Measurements from ENCODE around the gene INTS6. TPM values are rescaled to one million over a fixed set of nuclear protein-coding genes. Genes with fewer than 3 reads are reported as not detected.

The INTS6 gene
- total and polyA plus RNA-seq, 4 experiments from 2014 or later = 15.4 to 65.6 (median 41.8) TPM

- ChIA-PET POLR2A (ENCODE audit: partially characterized antibody) (no interaction called here), CTCF (ENCODE audit: partially characterized antibody) (no interaction called here)
- H3K4me1 ChIP-seq (ENCODE audit: insufficient read depth, low read length) = no peaks in the 10 kb centered on the region
- no peaks in the 10 kb centered on the region for H3K9me3 ChIP-seq (ENCODE audit: control insufficient read depth in 1 of 2, low read length in 2 of 2)
- no peak overlapping the region for H3K27ac ChIP-seq (ENCODE audit: low read depth, low read length)
- no peaks in the 10 kb centered on the region for H3K27me3 ChIP-seq (ENCODE audit: insufficient read depth, low read length)
- H3K4me1 Mint-ChIP-seq = peaks cover 0 to 17% (median 11%) of the 10 kb centered on the region in 4 donors
- intact Hi-C loops (cut with micrococcal nuclease) = no loop called here
- no peak overlapping the region for H3K4me3 ChIP-seq (ENCODE audit: low read length in 2 of 2)
- H3K9me3 Mint-ChIP-seq = peaks cover 0 to 4% (median 0%) of the 10 kb centered on the region in 8 donors
- no peaks in the 10 kb centered on the region for H3K27me3 Mint-ChIP-seq
- H3K4me3 Mint-ChIP-seq = no peak overlapping the region
- H3K36me3 ChIP-seq (ENCODE audit: insufficient read depth, low read length) = no peaks in the 10 kb centered on the region
- H3K27ac Mint-ChIP-seq = no peak overlapping the region
- H3K36me3 Mint-ChIP-seq = peaks cover 0 to 3% of the 10 kb centered on the region in 2 donors
- DNase-seq = no peak
Observed at GRCh38 chr13:51331354-51331861, 121.4 kb downstream of the INTS6 start.

DNA sequence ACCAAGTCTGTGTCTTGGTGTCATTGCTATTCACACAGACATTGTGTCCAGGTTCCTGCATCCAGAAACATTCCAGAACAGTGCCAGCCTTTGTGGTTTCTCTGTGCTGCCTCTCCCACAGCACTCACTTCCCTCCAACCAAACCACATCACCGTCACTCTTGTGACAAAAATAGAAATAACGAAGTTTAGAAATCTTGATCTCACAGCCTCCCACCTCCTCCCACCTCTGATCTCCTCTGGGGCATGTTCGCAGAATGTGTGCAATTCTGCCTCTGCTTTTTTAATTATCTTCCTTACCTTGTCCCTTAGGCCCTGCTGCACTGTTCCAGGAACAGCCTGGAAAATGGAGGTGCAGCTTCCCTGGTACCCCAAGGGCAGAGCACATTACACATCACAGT, 122.0 kb downstream of the INTS6 start:
- Mint-ChIP-seq H3K27me3 (no peaks in the 10 kb centered on the region), H3K4me3 (no peak overlapping the region), H3K4me1 (peaks cover 0 to 17% (median 11%) of the 10 kb centered on the region in 4 donors), H3K36me3 (peaks cover 0 to 3% of the 10 kb centered on the region in 2 donors), H3K9me3 (peaks cover 0 to 4% (median 0%) of the 10 kb centered on the region in 8 donors), H3K27ac (peak overlapping the region in 1 of 7 donors; percentile 55)
- no peak overlapping the region for H3K4me3 ChIP-seq (ENCODE audit: low read length in 2 of 2)
- H3K36me3 ChIP-seq (ENCODE audit: insufficient read depth, low read length) = no peaks in the 10 kb centered on the region
- H3K27me3 ChIP-seq (ENCODE audit: insufficient read depth, low read length) = no peaks in the 10 kb centered on the region
- DNase-seq = no peak
- ChIA-PET CTCF (ENCODE audit: partially characterized antibody) (no interaction called here), POLR2A (ENCODE audit: partially characterized antibody) (no interaction called here)
- no peaks in the 10 kb centered on the region for H3K4me1 ChIP-seq (ENCODE audit: insufficient read depth, low read length)
- intact Hi-C loops (cut with micrococcal nuclease) = no loop called here
- no peaks in the 10 kb centered on the region for H3K9me3 ChIP-seq (ENCODE audit: control insufficient read depth in 1 of 2, low read length in 2 of 2)
- no peak overlapping the region for H3K27ac ChIP-seq (ENCODE audit: low read depth, low read length)

DNA sequence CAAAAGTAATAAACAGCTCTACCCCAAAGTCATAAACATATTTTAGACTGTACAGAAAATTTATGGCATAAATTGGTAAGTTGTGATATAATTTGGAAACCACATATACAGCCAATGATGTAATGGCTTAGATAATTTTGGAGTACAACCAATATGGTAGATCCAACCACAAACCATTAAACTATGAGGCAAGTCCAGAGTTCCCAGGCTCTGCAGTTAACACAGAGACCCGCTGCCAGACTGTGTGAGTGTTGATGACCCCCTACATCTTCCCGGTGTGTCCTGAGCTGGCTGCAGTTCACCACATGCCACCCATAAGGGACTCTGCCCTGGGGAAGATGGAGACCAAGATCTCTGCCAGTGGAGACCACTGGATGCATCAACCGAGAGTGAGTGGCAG, 123.2 kb downstream of the INTS6 start:
- DNase-seq = no peak
- CTCF ChIA-PET (ENCODE audit: partially characterized antibody) = interaction anchor here (1.5 kb wide), 1 partner anchor 14 kb away, joined by 3 read pairs; no protein-coding TSS in a partner anchor
- no peaks in the 10 kb centered on the region for H3K4me1 ChIP-seq (ENCODE audit: insufficient read depth, low read length)
- Mint-ChIP-seq H3K27ac (no peak overlapping the region), H3K27me3 (no peaks in the 10 kb centered on the region), H3K9me3 (peaks cover 0 to 4% (median 0%) of the 10 kb centered on the region in 8 donors), H3K4me3 (no peak overlapping the region), H3K36me3 (peaks cover 0 to 3% of the 10 kb centered on the region in 2 donors), H3K4me1 (peaks cover 0 to 17% (median 11%) of the 10 kb centered on the region in 4 donors)
- H3K9me3 ChIP-seq (ENCODE audit: control insufficient read depth in 1 of 2, low read length in 2 of 2) = no peaks in the 10 kb centered on the region
- POLR2A ChIA-PET (ENCODE audit: partially characterized antibody) = no interaction called here
- no peaks in the 10 kb centered on the region for H3K36me3 ChIP-seq (ENCODE audit: insufficient read depth, low read length)
- no peak overlapping the region for H3K4me3 ChIP-seq (ENCODE audit: low read length in 2 of 2)
- H3K27me3 ChIP-seq (ENCODE audit: insufficient read depth, low read length) = no peaks in the 10 kb centered on the region
- intact Hi-C loops (cut with micrococcal nuclease) = no loop called here
- no peak overlapping the region for H3K27ac ChIP-seq (ENCODE audit: low read depth, low read length)

- Histone ChIP-seq H3K4me3 (ENCODE audit: low read length in 2 of 2) (no peak overlapping the region), H3K36me3 (ENCODE audit: insufficient read depth, low read length) (no peaks in the 10 kb centered on the region), H3K9me3 (ENCODE audit: control insufficient read depth in 1 of 2, low read length in 2 of 2) (no peaks in the 10 kb centered on the region), H3K27me3 (ENCODE audit: insufficient read depth, low read length) (no peaks in the 10 kb centered on the region), H3K27ac (ENCODE audit: low read depth, low read length) (no peak overlapping the region), H3K4me1 (ENCODE audit: insufficient read depth, low read length) (no peaks in the 10 kb centered on the region)
- no peak for DNase-seq
- CTCF ChIA-PET (ENCODE audit: partially characterized antibody) = interaction anchor here (1.5 kb wide), 1 partner anchor 15 kb away, joined by 3 read pairs; no protein-coding TSS in a partner anchor
- Mint-ChIP-seq H3K36me3 (peaks cover 0 to 3% of the 10 kb centered on the region in 2 donors), H3K9me3 (peaks cover 0 to 2% (median 0%) of the 10 kb centered on the region in 8 donors), H3K4me3 (no peak overlapping the region), H3K27me3 (no peaks in the 10 kb centered on the region), H3K4me1 (peaks cover 0 to 17% (median 11%) of the 10 kb centered on the region in 4 donors), H3K27ac (no peak overlapping the region)
- intact Hi-C loops (cut with micrococcal nuclease) = no loop called here
- POLR2A ChIA-PET (ENCODE audit: partially characterized antibody) = no interaction called here
Observed at GRCh38 chr13:51328488-51328887, 124.3 kb downstream of the INTS6 start.

DNA sequence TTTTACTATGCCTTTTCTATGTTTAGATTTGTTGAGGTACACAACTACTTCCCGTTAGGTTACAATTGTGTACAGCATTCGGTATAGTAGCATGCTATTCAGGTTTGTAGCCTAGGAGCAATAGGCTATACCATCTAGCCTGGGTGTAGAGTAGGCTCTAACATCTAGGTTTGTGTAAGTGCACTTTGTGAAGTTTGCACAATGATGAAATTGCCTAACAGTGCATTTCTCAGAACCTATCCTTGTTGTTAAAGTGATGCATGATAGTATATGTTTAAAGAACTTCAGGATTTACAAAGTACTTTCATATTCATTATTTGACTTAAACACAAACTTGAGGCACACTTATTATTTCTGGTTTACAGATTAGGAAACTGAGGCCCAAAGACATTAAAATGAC, 124.9 kb downstream of the INTS6 start:
- POLR2A ChIA-PET (ENCODE audit: partially characterized antibody) = no interaction called here
- DNase-seq = no peak
- no peaks in the 10 kb centered on the region for H3K36me3 ChIP-seq (ENCODE audit: insufficient read depth, low read length)
- Mint-ChIP-seq H3K9me3 (peaks cover 0 to 2% (median 0%) of the 10 kb centered on the region in 8 donors), H3K4me1 (peaks cover 0 to 14% (median 9%) of the 10 kb centered on the region in 4 donors), H3K27me3 (no peaks in the 10 kb centered on the region), H3K36me3 (peaks cover 0 to 3% of the 10 kb centered on the region in 2 donors), H3K27ac (no peak overlapping the region), H3K4me3 (no peak overlapping the region)
- H3K9me3 ChIP-seq (ENCODE audit: control insufficient read depth in 1 of 2, low read length in 2 of 2) = no peaks in the 10 kb centered on the region
- no peaks in the 10 kb centered on the region for H3K4me1 ChIP-seq (ENCODE audit: insufficient read depth, low read length)
- intact Hi-C loops (cut with micrococcal nuclease) = no loop called here
- no peak overlapping the region for H3K4me3 ChIP-seq (ENCODE audit: low read length in 2 of 2)
- H3K27ac ChIP-seq (ENCODE audit: low read depth, low read length) = no peak overlapping the region
- CTCF ChIA-PET (ENCODE audit: partially characterized antibody) = no interaction called here
- H3K27me3 ChIP-seq (ENCODE audit: insufficient read depth, low read length) = no peaks in the 10 kb centered on the region

GRCh38 chr13:51326777-51327176, 126.1 kb downstream of the INTS6 start:
- H3K27ac ChIP-seq (ENCODE audit: low read depth, low read length) = no peak overlapping the region
- CTCF ChIA-PET (ENCODE audit: partially characterized antibody) = no interaction called here
- no peaks in the 10 kb centered on the region for H3K9me3 ChIP-seq (ENCODE audit: control insufficient read depth in 1 of 2, low read length in 2 of 2)
- H3K4me3 ChIP-seq (ENCODE audit: low read length in 2 of 2) = no peak overlapping the region
- DNase-seq = no peak
- Mint-ChIP-seq H3K4me3 (no peak overlapping the region), H3K9me3 (peaks cover 0 to 2% (median 0%) of the 10 kb centered on the region in 8 donors), H3K36me3 (peaks cover 0 to 3% of the 10 kb centered on the region in 2 donors), H3K27ac (no peak overlapping the region), H3K4me1 (peaks cover 0 to 9% (median 5%) of the 10 kb centered on the region in 4 donors), H3K27me3 (no peaks in the 10 kb centered on the region)
- no peaks in the 10 kb centered on the region for H3K27me3 ChIP-seq (ENCODE audit: insufficient read depth, low read length)
- POLR2A ChIA-PET (ENCODE audit: partially characterized antibody) = no interaction called here
- H3K4me1 ChIP-seq (ENCODE audit: insufficient read depth, low read length) = no peaks in the 10 kb centered on the region
- no peaks in the 10 kb centered on the region for H3K36me3 ChIP-seq (ENCODE audit: insufficient read depth, low read length)
- intact Hi-C loops (cut with micrococcal nuclease) = no loop called here

DNA sequence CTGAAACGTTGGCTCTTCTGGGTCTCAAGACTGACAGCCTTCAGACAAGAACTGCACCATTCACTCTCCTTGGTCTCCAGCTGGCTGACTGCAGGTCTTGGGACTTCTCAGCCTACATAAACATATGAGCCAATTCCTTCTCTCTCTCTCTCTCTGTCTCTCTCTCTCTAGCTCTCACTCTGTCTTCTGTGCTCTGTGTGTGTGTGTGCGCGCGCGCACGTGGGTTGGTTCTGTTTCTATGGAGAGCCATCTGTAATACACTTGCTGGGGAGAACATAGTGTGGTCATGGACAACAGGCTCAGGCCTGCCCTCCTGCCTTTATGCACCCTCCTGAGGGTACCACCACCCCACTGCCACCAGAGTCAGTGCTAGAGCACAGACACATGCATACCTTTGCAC, 127.0 kb downstream of the INTS6 start:
- peaks cover 0 to under 1% of the 10 kb centered on the region in 2 donors for H3K36me3 Mint-ChIP-seq
- H3K4me3 ChIP-seq (ENCODE audit: low read length in 2 of 2) = no peak overlapping the region
- no peak overlapping the region for H3K27ac ChIP-seq (ENCODE audit: low read depth, low read length)
- CTCF ChIA-PET (ENCODE audit: partially characterized antibody) = no interaction called here
- no peak for DNase-seq
- H3K36me3 ChIP-seq (ENCODE audit: insufficient read depth, low read length) = no peaks in the 10 kb centered on the region
- H3K27me3 ChIP-seq (ENCODE audit: insufficient read depth, low read length) = no peaks in the 10 kb centered on the region
- H3K9me3 Mint-ChIP-seq = peaks cover 0 to 2% (median 0%) of the 10 kb centered on the region in 8 donors
- no peak overlapping the region for H3K27ac Mint-ChIP-seq
- intact Hi-C loops (cut with micrococcal nuclease) = no loop called here
- no peaks in the 10 kb centered on the region for H3K4me1 ChIP-seq (ENCODE audit: insufficient read depth, low read length)
- POLR2A ChIA-PET (ENCODE audit: partially characterized antibody) = no interaction called here
- no peak overlapping the region for H3K4me3 Mint-ChIP-seq
- no peaks in the 10 kb centered on the region for H3K27me3 Mint-ChIP-seq
- H3K9me3 ChIP-seq (ENCODE audit: control insufficient read depth in 1 of 2, low read length in 2 of 2) = no peaks in the 10 kb centered on the region
- peaks cover 0 to 3% (median 1%) of the 10 kb centered on the region in 4 donors for H3K4me1 Mint-ChIP-seq

All from CD4-positive, alpha-beta memory T cell (primary cell).